HG03520 (cell line): ENCODE measurements around the gene OPTN.
"Not testable (repeated sequence)": the region's sequence is repeated elsewhere in the genome, so short reads cannot be mapped to it uniquely, and the experiment has no call there.

ENCODE experiments used
- ATAC-seq: cut with Tn5 transposase; IDR thresholded peaks from one replicate; pipeline ENCODE4 v1.9.1; 2021; ENCODE audit warnings: mild to moderate bottlenecking, moderate library complexity; ENCODE audit not compliant: unreplicated experiment

OPTN gene

DNA sequence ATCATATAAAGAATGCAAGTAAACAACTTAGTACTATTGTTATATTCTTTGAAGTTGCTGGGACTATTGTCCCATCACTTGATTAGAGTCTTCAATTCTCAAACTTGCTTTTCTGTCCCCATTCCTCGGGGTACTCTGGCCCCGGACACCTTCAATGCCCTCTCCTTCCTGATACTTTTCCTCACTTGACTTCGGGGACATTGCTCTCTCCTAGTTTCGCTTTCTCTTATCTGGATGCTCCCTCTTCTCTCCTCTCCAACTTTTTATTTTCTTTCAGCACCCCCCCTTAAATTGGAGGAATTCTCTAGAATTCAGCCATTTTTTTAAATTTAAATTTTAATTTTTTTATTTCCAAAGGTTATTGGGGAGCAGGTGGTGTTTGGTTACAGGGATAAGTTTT is 10.6 kb upstream of the OPTN start:
- no peak for ATAC-seq

DNA sequence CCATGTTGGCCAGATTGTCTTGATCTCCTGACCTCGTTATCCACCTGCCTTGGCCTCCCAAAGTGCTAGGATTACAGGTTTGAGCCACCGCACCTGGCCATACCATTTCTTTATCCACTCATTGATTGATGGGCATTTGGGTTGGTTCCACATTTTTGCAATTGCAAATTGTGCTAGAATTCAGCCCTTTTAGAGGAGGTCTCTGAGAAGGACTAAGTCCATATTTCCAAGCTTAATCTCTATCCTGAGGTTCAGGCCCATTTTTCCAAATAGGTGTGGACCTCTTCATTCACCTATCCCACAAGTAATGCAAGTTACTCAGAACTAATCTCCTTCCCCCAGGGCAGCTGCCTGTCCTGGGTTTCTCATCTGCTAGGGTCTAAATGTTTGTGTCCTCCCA is 9.7 kb upstream of the OPTN start:
- no peak for ATAC-seq

DNA sequence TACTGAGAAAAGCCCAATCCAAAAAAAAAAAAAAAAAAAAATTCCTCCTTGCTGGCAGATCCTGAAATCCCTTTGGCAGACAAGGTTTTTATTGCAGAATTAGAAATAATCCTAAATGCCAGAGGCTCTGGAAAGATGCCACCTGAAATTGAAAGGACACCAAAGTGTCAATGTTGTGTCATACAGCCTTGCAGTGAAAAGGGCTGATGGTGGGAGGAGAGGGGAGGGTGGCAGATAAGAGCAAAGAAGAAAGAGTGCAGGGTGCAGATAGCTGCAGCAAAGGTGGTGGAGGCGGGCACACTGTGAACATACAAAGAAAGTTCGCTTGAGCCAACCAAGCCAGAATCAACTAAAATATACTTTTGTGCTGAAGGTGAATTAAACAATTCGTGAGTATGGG is 8.2 kb upstream of the OPTN start:
- ATAC-seq = no peak

DNA sequence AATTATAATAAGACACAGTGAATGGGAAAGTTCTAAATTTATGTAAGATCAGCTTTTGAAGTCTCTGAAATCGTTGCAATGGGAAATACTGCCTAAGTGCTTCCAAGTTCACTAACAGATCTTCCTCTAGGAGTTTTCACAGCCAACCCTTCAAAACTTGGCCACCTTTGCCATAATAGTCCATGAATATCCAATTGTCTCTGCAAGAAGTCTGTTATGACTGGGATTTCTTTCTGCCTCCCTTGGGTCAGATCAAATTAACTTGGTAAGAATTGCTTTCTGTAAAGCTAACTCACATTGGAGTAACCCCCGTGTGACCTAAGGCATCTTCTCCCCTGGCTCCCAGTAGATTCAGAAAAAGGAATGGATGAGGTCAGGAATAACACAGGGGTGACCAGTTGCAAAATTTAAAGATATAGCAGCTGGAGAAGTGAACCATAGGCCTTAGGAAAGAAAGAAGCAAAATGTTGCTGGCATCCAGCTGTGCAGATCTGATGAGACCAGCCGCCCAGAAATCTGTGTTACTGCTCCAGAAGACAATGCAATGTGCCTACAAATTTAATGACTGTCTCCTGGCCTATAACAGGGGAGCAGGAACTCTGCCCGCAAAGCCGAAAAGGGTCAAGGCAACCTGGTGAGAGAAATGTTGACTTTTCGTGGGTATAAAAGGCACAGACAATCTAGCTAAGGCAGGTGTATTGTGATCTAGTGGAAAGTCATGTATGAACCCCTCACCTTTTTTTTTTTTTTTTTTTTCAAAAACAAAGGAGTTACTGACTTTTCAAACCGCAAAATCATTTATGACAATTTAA is 7.5 kb upstream of the OPTN start:
- ATAC-seq = no peak

DNA sequence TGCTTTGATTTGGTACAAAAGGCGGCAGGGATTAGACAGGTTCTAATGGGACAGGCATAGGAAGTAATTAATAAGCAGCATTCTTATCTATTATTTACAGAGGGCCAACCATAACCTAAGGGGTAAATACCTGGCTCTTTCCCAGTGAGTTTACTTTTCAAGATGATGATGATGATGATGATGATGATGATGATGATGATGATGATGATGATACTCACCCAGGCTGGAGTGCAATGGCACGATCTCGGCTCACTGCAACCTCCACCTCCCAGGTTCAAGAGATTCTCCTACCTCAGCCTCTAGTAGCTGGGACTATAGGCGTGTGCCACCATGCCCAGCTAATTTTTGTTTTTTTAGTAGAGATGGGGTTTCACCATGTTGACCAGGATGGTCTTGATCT is 5.9 kb upstream of the OPTN start:
- ATAC-seq = not testable (repeated sequence)

DNA sequence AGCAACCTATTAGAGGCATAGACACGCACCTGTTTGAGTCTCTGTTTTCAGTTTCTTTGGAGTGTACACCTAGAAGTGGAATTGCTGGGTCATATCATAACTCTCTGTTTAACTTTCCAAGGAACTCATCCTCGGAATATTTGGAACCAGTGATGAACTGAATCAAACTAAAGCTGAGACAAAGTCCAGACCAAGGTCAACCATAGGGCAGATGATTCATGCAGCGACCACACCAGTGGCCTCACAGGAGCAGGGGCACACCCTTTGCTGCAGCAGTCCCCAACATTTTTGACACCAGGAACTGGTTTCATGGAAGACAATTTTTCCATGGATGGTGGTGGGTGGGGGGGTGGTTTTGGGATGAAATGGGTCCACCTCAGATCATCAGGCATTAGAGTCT is 4.9 kb upstream of the OPTN start:
- ATAC-seq = no peak

DNA sequence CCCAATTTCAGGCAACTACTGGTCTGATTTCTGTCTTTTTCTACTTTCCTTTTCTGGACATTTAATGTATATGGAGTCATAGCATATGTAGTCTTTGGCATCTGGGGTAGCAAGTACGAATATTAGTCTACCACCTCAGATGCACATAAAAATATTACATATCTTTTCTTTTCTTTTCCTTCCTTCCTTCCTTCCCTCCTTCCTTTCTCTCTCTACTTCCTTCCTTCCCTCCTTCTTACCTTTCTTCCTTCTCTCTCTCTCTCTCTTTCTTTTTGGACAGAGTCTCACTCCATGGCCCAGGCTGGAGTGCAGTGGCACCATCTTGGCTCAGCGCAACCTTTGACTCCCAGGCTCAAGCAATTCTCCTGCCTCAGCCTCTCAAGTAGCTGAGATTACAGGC is 4.0 kb upstream of the OPTN start:
- no peak for ATAC-seq

DNA sequence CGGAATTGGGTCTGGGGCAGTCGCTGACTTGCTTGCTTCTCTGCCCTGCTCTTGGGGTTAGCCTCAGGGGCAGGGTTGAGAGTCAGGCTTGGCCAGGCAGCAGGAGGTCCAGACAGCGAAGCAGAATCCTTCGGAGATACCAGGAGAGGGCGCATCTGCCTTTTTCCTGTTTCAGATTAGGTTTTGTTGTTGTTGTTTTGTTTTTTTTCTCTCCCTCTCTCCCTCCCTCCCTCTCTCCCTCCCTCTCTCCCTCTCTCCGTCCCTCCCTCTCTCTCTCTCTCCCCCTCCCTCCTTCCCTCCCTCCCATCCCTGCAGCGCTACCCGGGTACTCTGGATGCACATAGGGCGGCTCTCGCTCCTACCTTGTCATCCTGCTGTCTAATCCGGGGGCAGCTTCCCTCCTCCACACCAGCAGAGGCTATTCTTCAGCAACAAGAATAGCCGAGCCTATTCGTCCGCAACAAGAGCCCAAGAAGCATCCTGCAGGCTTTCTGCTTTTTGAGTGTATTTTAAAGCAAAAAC is 758 bp upstream of the OPTN start:
- peak; percentile 23 for ATAC-seq

DNA sequence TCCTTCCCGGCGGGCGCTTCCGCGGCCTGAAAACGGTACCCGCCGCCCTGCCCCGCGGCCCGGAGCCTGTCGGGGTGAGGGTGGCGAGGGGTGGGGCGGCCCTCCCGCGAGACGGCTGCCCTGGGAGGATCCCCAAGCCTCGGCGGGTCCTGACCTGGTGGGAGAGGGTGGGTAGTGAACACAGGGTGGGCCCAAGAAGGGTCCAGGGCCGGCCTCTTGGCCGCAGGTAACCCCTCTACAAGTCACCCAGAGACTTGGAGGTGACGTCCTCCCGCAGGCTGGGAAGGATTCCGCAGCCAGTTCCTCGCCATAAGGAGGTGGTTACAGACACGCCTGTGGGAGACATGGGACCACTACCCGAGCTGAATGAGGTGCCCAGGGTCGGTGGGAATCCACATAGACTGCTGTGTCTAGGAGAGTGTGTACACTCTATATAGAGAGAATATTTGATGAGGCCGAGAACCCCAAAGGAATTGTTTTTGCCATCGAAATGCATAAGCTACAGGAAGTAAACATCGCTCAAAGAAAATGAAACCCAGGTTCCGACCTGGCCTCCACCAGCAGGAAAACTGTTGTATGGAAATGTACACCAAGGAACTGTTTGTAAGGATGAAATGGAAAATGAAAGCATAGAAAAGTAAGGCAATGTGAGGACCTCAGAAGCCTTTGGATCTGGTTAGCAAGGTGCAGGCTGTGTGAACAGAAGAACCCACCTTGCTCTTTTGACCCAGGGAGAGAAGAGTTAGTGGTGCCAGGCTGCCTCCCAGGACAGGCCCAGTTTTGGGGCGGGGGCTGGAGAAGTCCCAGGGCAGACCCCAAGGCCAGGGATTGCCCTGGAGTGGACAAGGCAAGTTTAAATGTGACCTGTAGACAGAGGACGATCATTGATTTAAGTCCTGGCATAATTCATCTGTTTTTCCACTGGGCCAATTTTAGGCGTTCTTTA is 659 bp downstream of the OPTN start:
- peak; percentile 22 for ATAC-seq

DNA sequence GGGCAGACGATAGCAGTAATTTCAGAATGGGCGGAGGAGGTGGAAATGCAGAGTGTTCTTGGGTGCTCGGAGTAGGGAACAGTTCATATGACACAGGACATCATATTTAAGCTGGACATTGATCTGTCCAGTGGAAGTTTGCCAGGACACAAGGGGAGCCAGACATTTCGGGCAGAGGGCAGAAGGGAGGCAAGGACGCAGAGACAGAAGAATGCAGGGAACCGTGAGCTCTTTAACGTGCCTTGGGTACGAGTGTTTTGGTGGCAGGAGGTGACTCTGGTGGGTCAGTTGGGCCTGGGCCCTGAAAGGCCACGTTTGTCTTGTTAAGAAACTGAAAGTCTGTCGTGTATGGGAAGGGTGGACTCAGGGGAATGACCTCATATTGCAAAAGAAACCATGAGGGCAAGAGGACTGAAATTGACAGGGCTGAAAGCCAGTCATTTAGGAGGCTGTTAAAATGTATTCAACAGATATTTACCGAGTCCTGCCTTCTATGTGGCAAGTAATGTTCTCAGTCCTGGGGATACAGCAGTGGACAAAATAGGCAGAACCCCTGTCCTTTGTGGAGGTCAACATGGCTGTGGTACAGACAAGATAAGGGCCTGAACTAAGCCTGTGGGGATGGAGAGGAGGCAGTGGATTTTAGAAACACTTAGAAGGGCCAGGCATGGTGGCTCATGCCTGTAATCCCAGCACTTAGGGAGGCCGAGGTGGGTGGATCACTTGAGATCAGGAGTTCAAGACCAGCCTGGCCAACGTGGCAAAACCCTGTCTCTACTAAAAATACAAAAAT is 2.2 kb downstream of the OPTN start:
- ATAC-seq = no peak

DNA sequence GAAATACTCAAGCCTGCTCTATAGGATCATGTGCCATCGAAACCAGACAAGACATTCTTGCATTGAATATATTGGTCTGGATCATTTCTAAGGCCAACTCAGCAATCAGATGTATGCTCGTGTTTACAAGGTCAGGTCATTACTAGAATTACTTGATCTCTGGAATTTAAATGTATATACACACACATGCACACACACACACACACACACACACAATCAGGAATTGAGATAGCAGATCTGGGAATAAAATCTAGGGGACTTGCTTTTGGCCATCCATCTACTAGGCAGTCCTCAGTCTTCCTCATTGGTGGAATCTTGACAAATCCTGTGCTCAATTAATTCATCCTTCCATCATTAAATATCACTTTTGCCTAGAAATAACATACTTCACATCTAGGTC is 3.6 kb downstream of the OPTN start:
- no peak for ATAC-seq

DNA sequence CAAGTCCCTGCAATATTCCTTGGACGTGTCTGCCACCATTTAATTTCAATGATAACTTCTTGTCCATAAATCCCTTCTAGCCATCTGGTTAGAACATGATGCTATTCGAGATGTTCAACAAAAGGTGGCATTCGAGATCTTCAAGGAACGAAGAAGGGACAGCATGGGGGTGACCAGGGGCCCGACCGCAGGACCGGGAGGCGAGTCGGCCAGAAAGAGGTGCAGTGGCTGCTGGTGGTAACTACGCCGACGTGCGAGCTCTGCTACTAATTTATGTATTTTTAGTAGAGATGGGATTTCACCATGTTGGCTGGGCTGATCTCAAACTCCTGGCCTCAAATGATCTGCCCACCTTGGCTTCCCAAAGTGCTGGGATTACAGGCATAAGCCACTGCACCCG is 4.7 kb downstream of the OPTN start:
- ATAC-seq = no peak

DNA sequence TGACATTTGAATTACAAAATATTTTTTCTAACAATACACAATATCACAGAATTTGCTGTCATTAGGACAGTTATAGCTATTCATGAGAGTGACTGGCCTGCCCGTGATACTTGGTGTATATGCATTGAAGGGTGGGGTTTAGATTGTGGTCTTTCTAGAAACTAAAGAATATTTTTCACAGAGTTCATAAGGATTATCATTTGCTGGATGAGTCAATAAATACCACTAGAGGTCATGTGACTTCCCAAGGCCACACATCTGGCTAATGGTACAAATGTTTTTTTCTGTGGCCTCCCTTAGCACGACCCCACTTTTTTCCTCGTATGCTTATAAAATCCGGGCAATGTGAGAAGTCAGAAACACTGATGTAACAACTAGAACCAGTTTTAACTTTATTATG is 5.2 kb downstream of the OPTN start:
- ATAC-seq = no peak

DNA sequence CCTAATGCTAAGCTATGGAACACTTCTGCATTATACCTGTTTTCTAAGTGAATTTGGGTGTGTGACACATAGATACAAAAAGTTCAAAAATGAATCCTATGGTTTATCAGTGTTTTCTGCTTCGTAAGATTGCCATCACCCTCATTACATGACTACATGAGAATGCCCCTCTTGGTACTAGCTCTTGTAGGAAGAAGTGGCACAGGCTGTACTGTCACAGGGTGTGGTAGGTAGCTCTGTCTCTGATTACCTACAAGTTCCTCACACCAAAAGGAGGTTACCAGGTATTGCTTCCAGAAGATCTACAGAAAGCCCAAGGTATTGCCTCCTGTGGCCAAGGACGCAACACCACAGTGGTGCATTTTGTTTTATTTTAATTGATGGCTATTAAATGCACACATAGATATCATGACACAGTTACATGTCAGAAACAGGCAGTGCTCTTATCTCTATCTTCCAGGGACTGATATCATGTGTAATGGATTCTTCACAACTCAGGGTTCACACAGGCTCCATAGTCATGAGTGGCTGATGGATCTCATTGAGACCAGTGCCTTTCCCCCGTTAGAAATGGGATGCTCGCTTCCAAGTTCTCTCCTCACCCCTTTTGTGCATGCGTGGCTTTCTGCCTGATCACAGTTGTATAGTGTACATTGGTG is 6.6 kb downstream of the OPTN start:
- ATAC-seq = no peak

DNA sequence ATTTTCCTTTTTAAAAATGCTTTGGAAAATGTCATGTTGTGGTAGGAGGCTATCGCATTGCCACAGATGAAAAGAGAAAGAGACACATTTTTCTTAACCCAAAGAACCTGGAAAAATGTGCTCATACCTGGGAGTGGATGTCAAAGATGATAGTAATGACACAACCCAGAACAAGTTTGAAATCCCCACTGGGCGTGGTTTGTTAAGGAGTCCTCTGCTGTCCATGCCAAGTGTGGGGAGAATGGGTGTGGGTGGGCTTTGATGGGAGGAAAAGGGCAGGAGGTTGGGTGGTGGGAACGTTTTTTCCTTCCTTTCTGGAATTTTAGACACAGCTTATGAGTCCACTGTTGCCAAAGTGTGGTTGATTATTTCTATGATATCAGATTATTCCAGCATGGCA is 10.9 kb downstream of the OPTN start:
- no peak for ATAC-seq

DNA sequence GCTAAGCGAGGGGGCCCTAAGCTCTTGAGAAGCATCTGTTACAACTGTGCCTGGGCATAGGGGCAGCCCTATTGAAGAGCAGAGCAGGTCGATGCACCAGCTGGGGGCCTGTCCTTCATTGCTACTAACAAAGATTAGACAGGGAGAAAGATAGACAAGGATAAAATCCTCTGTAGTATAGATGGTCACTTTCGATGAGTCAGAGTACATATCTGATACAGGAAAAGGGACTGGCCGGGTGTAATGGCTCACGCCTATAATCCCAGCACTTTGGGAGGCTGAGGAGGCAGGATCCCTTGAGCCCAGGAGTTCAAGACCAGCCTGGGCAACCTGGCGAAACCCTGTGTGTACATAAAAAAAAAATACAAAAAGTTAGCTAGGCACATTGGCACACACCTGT is 13.6 kb downstream of the OPTN start:
- no peak for ATAC-seq

DNA sequence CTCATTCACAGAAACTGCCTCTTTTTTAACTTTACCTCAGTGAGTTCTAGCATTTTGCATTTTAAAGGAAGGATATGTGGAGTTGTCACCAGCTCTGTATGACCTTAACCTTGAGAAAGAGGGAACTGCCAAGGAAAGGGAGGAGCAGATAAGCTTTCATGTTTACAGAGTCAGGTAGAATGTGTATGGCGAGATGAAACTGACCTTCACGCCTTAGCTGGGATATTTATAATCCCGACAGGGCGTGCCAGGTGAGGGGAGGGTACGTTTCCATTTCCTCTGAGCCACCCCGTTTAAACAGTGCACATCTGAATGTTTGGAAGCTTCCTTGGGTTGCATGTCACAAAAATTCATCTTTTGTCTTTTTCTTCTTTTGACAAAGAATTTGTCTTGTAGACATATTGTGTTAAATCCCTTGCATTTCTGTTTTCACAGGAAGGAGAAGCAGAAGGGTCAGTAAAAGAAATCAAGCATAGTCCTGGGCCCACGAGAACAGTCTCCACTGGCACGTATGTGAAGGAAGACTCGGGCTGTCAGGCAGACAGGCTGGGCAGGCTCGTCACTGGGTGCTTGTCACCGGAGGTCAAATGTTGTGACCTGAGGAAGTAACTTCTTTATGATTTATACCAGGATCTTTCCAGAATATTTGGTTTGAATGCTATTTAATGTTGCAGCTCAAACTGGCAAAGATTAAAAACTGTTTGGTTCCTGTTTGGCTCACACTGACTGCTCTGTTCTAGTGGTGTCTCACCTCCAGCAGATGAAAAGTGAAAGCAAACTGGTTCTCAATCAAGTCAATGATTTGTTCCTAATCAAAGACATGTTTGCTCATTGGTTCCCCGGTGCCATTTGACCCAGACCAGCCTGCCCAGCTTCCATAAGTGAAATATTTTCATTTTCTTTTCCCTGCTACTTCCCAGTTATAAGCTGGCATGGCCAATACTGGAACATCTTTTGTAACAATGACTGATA is 16.2 kb downstream of the OPTN start:
- no peak for ATAC-seq

DNA sequence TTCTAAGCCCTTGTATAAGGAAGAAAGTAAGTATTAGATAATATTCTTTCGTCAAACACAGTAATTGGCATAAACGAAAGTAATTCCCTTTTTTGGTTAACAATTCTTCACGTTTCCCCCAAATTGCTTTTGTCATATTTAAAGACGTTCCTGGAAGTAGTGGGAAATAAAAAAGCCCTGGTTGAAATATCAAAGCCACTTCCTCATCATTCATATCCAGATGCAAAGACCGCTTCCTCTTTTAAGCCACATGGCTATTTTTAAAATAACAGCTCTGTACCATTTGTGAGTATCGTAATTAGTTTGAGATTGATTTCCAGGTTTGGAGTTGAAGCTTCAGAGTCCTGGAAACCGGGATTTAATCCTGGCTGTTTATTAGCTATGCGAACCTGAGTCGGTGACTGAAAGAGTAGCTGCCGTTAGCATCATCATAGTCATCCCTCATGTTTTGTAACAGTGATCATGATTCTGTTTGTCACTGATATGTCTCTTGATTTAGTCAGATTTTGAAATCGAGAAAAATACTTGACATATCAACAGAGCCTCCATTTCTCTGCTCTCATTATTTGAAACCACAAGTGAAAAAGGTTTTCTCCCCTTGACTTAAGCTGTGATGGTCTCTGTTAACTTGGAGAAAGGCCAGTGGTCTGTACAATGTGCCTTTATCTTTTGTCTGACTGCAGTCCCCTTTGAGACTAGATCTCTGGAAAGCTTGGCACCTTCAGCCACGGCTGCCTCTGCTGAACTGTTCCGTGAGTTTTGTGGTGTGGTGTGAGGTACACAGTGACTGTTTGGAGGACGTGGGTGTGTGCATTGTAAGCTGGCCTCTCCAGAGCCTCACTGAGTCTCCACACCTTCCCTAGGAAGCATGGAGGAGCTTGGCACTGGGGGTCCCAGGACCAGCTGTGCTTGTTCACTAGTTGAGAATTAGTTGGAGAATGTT is 18.1 kb downstream of the OPTN start:
- ATAC-seq = no peak
